ENCODE data around the gene FAM200C. TPM values are rescaled to one million over a fixed set of nuclear protein-coding genes. Genes with fewer than 3 reads are reported as not detected.

FAM200C gene
- total and polyA plus RNA-seq, 9 of the 15 experiments (the other 6 are each of a cell fraction or from before 2014, with no cell fraction given), result 1.3 to 7.0 (median 1.8) TPM

DNA sequence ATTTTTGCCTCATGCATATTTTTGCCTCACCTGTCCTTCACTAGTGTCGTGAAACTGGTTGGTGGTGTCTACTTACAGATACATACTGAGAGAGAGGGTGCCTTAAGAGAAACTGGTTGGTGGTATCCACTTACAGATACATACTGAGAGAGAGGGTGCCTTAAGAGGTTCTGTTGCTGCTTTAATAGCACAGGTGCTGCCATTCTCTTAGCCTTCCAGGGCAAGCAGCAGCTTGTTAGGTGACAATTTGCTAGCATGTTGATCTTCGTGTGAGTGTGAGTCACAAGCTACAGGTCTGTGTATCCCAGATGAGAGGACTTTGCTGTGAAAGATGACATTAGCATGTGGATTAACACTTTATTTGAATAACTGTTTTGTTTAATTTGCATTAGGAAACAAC, 23.2 kb upstream of the FAM200C start:
- BruUV-seq (replicated peaks), result no TSS peak
- Histone ChIP-seq H3K79me2 (ENCODE audit: control insufficient read depth, insufficient read depth, low read length) (peaks cover 50% of the 10 kb centered on the region), H2AFZ (ENCODE audit: low read depth, low read length) (no peak overlapping the region), H3K4me2 (ENCODE audit: insufficient read depth, low read length) (peak overlapping the region; percentile 91), H3K27me3 (ENCODE audit: control insufficient read depth in 2 of 2, insufficient read depth in 2 of 2, low read length in 2 of 2) (no peaks in the 10 kb centered on the region), H3K27ac (ENCODE audit: extremely low read depth, low read depth, low read length) (no peak overlapping the region; the same call in 2 of the 3 replicates), H3K9me3 (replicated peaks; ENCODE audit: control insufficient read depth, insufficient read depth, low read depth, low read length) (no peaks in the 10 kb centered on the region), H3K36me3 (ENCODE audit: control insufficient read depth, insufficient read depth, low read length) (peaks cover 53% of the 10 kb centered on the region), H3K9me1 (ENCODE audit: control insufficient read depth, insufficient read depth, low read length) (no peaks in the 10 kb centered on the region), H3K9ac (ENCODE audit: insufficient read depth in 1 of 2, low read depth in 2 of 2, low read length in 2 of 2) (peak overlapping the region in 1 of 2 experiments; percentile 92; a peak in 3 of 4 replicates), H3K4me1 (replicated peaks in 1 of 2; ENCODE audit: control insufficient read depth in 2 of 2, insufficient read depth in 2 of 2, low read length in 2 of 2) (peaks cover 0 to 20% of the 10 kb centered on the region in 2 experiments; a peak in 2 of 5 replicates), H3K4me3 (peak overlapping the region; percentile 60), H4K20me1 (replicated peaks; ENCODE audit: control insufficient read depth, insufficient read depth, low read length) (no peaks in the 10 kb centered on the region)
- ChIA-PET CTCF (ENCODE audit: low intra/inter-chr PET ratio) (no interaction called here), POLR2A (interaction anchor here (0.6 to 2.3 kb wide), 6 partner anchors 12 to 405 kb away, joined by 3 to 12 read pairs (median 4); no protein-coding TSS in a partner anchor)
- WGBS (ENCODE audit: insufficient coverage, low coverage, missing lambda C conversion rate), result 14% methylated on average over 2 of the region's 2 CpGs
- in situ Hi-C loops (cut with MboI) (no loop called here), intact Hi-C loops (cut with micrococcal nuclease) (no loop called here)
- FAIRE-seq (no peak), ATAC-seq (no peak), DNase-seq (ENCODE audit: extremely low read depth in 1 of 4, low spot score in 3 of 4) (no peak)
- TF ChIP-seq, protein P1, sequence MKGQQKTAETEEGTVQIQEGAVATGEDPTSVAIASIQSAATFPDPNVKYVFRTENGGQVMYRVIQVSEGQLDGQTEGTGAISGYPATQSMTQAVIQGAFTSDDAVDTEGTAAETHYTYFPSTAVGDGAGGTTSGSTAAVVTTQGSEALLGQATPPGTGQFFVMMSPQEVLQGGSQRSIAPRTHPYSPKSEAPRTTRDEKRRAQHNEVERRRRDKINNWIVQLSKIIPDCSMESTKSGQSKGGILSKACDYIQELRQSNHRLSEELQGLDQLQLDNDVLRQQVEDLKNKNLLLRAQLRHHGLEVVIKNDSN (CRISPR knock-in tag; IDR thresholded peaks at IDR 0.05), result no peak
- peak; percentile 28 for TF ChIP-seq RBFOX2 (IDR thresholded peaks at IDR 0.05; ENCODE audit: low read depth, low read length)

DNA sequence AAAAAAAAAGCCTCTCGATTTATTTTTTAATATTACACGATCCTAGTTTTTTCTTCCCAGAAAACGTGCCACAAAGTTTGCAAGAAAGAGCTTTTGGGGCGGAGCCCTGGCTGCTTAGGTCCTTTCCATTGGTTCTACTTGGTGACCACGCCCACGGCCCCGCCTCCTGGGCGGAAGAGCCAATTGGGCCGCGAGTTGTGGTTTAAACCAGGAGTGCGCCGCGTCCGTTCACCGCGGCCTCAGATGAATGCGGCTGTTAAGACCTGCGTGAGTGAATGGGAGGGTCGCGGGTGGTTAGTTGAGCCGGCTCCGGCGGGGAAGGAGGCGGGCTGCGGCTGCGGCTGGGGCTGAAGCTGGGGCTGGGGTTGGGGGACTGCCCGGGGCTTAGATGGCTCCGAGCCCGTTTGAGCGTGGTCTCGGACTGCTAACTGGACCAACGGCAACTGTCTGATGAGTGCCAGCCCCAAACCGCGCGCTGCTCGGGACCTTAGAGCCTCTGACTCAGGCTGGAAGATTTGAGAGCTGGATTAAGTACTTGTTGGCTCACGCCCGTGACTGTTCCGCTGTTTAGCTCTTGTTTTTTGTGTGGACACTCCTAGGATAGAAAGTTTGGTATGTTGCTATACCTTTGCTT, 21.9 kb upstream of the FAM200C start, which contains the start of gene PTTG1:
TSS of gene PTTG1 (plus strand) at position 231 of the 634 bp plus-strand sequence. CDS start 458 bp downstream, outside the sequence.
- Histone ChIP-seq H3K4me3 (peak within 1 kb of the TSS; percentile 60), H3K9me3 (replicated peaks; ENCODE audit: control insufficient read depth, insufficient read depth, low read depth, low read length) (no peaks in the 10 kb centered on the region), H4K20me1 (replicated peaks; ENCODE audit: control insufficient read depth, insufficient read depth, low read length) (no peaks in the 10 kb centered on the region), H3K27me3 (ENCODE audit: control insufficient read depth in 2 of 2, insufficient read depth in 2 of 2, low read length in 2 of 2) (no peaks in the 10 kb centered on the region), H3K27ac (ENCODE audit: extremely low read depth, low read depth, low read length) (peak within 1 kb of the TSS; percentile 90), H3K4me2 (ENCODE audit: insufficient read depth, low read length) (peak within 1 kb of the TSS; percentile 91), H2AFZ (ENCODE audit: low read depth, low read length) (peak within 1 kb of the TSS; percentile 80), H3K79me2 (ENCODE audit: control insufficient read depth, insufficient read depth, low read length) (peaks cover 64% of the 10 kb centered on the region), H3K4me1 (replicated peaks in 1 of 2; ENCODE audit: control insufficient read depth in 2 of 2, insufficient read depth in 2 of 2, low read length in 2 of 2) (peaks cover 4 to 20% of the 10 kb centered on the region in 2 experiments; a peak in 4 of 5 replicates), H3K9me1 (ENCODE audit: control insufficient read depth, insufficient read depth, low read length) (no peaks in the 10 kb centered on the region), H3K9ac (ENCODE audit: insufficient read depth in 1 of 2, low read depth in 2 of 2, low read length in 2 of 2) (peak within 1 kb of the TSS; percentile 89 to 92), H3K36me3 (ENCODE audit: control insufficient read depth, insufficient read depth, low read length) (peaks cover 44% of the 10 kb centered on the region)
- peak; percentile 89 to 99 (median 92) for DNase-seq (ENCODE audit: extremely low read depth in 1 of 4, low spot score in 3 of 4)
- BruUV-seq (replicated peaks), result TSS peak; percentile 48
- peak; percentile 88 for ATAC-seq
- intact Hi-C loops (cut with micrococcal nuclease) (no loop called here), in situ Hi-C loops (cut with MboI) (no loop called here)
- CTCF ChIA-PET (ENCODE audit: low intra/inter-chr PET ratio), result interaction anchor here (0.5 kb wide), 1 partner anchor 16 kb away, joined by 4 read pairs; no protein-coding TSS in a partner anchor
- FAIRE-seq, result peak; percentile 92
- WGBS (ENCODE audit: insufficient coverage, low coverage, missing lambda C conversion rate), result 0% methylated on average over 31 of the region's 39 CpGs
- POLR2A ChIA-PET, result interaction anchor here (0.6 to 2.3 kb wide), 12 partner anchors 14 to 974 kb away, joined by 3 to 12 read pairs (median 4); partner anchors contain the start of gene PWWP2A
- TF ChIP-seq NRF1 (conservative IDR thresholded peaks at IDR 0.05 in 1 of 2, IDR thresholded peaks at IDR 0.05 in 1 of 2) (peak; percentile 63 to 74), SLC30A9 (CRISPR knock-in tag; IDR thresholded peaks at IDR 0.05) (no peak), NBN (IDR thresholded peaks at IDR 0.05; ENCODE audit: low read depth) (peak; percentile 64), HNRNPLL (IDR thresholded peaks at IDR 0.05; ENCODE audit: low read depth, low read length, poor library complexity, severe bottlenecking) (peak; percentile 85), POLR2G (IDR thresholded peaks at IDR 0.05; ENCODE audit: low read depth, low read length) (peak; percentile 98)
- TF ChIP-seq, protein P2, sequence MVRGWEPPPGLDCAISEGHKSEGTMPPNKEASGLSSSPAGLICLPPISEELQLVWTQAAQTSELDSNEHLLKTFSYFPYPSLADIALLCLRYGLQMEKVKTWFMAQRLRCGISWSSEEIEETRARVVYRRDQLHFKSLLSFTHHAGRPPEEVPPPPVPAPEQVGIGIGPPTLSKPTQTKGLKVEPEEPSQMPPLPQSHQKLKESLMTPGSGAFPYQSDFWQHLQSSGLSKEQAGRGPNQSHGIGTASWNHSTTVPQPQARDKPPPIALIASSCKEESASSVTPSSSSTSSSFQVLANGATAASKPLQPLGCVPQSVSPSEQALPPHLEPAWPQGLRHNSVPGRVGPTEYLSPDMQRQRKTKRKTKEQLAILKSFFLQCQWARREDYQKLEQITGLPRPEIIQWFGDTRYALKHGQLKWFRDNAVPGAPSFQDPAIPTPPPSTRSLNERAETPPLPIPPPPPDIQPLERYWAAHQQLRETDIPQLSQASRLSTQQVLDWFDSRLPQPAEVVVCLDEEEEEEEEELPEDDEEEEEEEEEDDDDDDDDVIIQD (CRISPR knock-in tag; IDR thresholded peaks at IDR 0.05), result no peak
- TF ChIP-seq, protein P3, sequence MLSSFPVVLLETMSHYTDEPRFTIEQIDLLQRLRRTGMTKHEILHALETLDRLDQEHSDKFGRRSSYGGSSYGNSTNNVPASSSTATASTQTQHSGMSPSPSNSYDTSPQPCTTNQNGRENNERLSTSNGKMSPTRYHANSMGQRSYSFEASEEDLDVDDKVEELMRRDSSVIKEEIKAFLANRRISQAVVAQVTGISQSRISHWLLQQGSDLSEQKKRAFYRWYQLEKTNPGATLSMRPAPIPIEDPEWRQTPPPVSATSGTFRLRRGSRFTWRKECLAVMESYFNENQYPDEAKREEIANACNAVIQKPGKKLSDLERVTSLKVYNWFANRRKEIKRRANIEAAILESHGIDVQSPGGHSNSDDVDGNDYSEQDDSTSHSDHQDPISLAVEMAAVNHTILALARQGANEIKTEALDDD (IDR thresholded peaks at IDR 0.05), result peak; percentile 52; the same call in 1 of the 2 replicates

All from K562 (cell line).